CD4-positive, alpha-beta T cell (primary cell): ENCODE measurements around the gene PCDHGA1. TPM values are rescaled to one million over a fixed set of nuclear protein-coding genes. Genes with fewer than 3 reads are reported as not detected.

ENCODE experiments used
- ATAC-seq: fragments of 200-7000 bp; cut with Tn5 transposase; one replicate; pipeline ENCODE4 v1.10.0; 2022; ENCODE audit warnings: mild to moderate bottlenecking; ENCODE audit not compliant: poor library complexity
- CTCF ChIA-PET: fragments of 350-600 bp; sonication (Branson Sonifier 250); formaldehyde crosslinking; loops from one replicate; lab custom pipeline; 2021; ENCODE audit warnings: antibody characterized with exemption, inconsistent platforms; lab: Charles Lee
- POLR2A ChIA-PET: fragments of 350-600 bp; sonication (Branson Sonifier 250); formaldehyde crosslinking; loops from one replicate; lab custom pipeline; 2021; ENCODE audit warnings: antibody characterized with exemption, inconsistent platforms; lab: Charles Lee
- DNase-seq, 14 experiments: peaks; one replicate each; pipeline ENCODE4 v3.0.0-alpha.2; 2013 to 2020; ENCODE audit warnings: mixed read lengths in 2 of 14
- H3K27ac ChIP-seq, 2 donors: one replicate each; pipeline versions ENCODE4 v1.5.1 to v1.7.0; 2013; ENCODE audit warnings: low read length in 2 of 2, low read depth in 1 of 2, mild to moderate bottlenecking in 1 of 2
- H3K27me3 ChIP-seq, 2 experiments: 1 replicate in 1 of 2; 2 replicates in 1 of 2; pipeline versions ENCODE4 v1.6.1 to v1.7.0; 2013; ENCODE audit warnings: low read length in 2 of 2, control low read depth in 1 of 2, mild to moderate bottlenecking in 1 of 2, moderate library complexity in 1 of 2; ENCODE audit not compliant: insufficient read depth in 2 of 2, control insufficient read depth in 1 of 2
- H3K36me3 ChIP-seq: one replicate; pipeline ENCODE4 v1.6.1; 2013; ENCODE audit warnings: low read length, control low read depth; ENCODE audit not compliant: insufficient read depth
- H3K4me1 ChIP-seq: one replicate; pipeline ENCODE4 v1.6.1; 2013; ENCODE audit warnings: low read length, control low read depth; ENCODE audit not compliant: insufficient read depth
- H3K4me3 ChIP-seq: one replicate; pipeline ENCODE4 v1.5.1; 2013; ENCODE audit warnings: mild to moderate bottlenecking, low read length, moderate library complexity
- H3K9me3 ChIP-seq, 2 experiments: 1 replicate in 1 of 2; 2 replicates in 1 of 2; pipeline versions ENCODE4 v1.6.1 to v1.7.0; 2013; ENCODE audit warnings: low read length in 2 of 2, mild to moderate bottlenecking in 2 of 2, control low read depth in 1 of 2, moderate library complexity in 1 of 2; ENCODE audit not compliant: control insufficient read depth in 1 of 2, insufficient read depth in 1 of 2
- H3K27ac Mint-ChIP-seq: one replicate; pipeline ENCODE4 v1.8.0; 2020; ENCODE audit warnings: mixed read lengths
- H3K27me3 Mint-ChIP-seq: one replicate; pipeline ENCODE4 v1.8.0; 2021; ENCODE audit warnings: mixed read lengths
- H3K36me3 Mint-ChIP-seq: one replicate; pipeline ENCODE4 v1.8.0; 2021; ENCODE audit warnings: low read depth, mixed read lengths
- H3K4me1 Mint-ChIP-seq: one replicate; pipeline ENCODE4 v1.8.0; 2021; ENCODE audit warnings: low read depth, mixed read lengths
- H3K4me3 Mint-ChIP-seq: one replicate; pipeline ENCODE4 v1.8.0; 2020; ENCODE audit warnings: mild to moderate bottlenecking, mixed read lengths
- H3K9me3 Mint-ChIP-seq: one replicate; pipeline ENCODE4 v1.8.0; 2020; ENCODE audit warnings: mixed read lengths
- intact Hi-C, 2 experiments: fragments of 100-400 bp; cut with DNase I in 1 of 2; cut with micrococcal nuclease in 1 of 2; formaldehyde crosslinking; loops; one replicate each; pipeline versions ENCODE4 v1.15.1 to v1.9.0; 2023 to 2025; cut with DNase I, micrococcal nuclease
- total RNA-seq, 174 experiments: library from RNA in 2 of 174; stranded (reverse) in 2 of 174; gene quantifications; one replicate each; pipeline ENCODE4 v1.2.3 and lab custom pipeline; 2021 to 2026
- TF ChIP-seq, protein P1 (sequence below): fragments of 200-600 bp; IDR thresholded peaks from one replicate; pipeline ENCODE4 v1.8.0; 2022; ENCODE audit warnings: antibody characterized with exemption, mild to moderate bottlenecking

The PCDHGA1 gene
- total RNA-seq, 2 experiments from 2014 or later = not detected

DNA sequence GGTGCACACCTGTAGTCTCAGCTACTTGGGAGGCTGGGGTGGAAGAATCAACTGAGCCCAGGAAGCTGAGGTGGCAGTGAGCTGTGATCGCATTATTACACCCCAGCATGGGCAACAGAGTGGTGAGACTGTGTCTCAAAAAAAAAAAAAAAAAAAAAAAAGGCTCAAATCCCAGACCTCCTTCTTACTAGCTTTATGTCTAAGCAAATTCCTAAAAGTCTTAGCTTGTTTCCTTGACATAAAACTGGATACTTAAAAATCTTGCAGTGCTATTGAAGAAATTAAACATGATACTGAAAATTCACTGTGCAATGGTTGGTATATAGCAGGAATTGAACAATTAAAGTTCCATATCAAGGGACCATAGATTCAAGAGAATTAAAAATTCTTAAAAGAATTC is 203.6 kb downstream of the PCDHGA1 start:
- Mint-ChIP-seq H3K27me3 (no peaks in the 10 kb centered on the region), H3K27ac (peak overlapping the region; percentile 35), H3K9me3 (no peaks in the 10 kb centered on the region), H3K4me3 (no peak overlapping the region), H3K36me3 (peaks cover 34% of the 10 kb centered on the region), H3K4me1 (peaks cover 4% of the 10 kb centered on the region)
- Histone ChIP-seq H3K4me3 (no peak overlapping the region), H3K9me3 (no peaks in the 10 kb centered on the region), H3K27me3 (no peaks in the 10 kb centered on the region), H3K36me3 (peaks cover 70% of the 10 kb centered on the region), H3K27ac (no peak overlapping the region), H3K4me1 (no peaks in the 10 kb centered on the region)
- DNase-seq (no peak), ATAC-seq (no peak)
- CTCF ChIA-PET = interaction anchor here (0.9 to 1.3 kb wide), 2 partner anchors 33 to 214 kb away, joined by 3 to 6 read pairs; partner anchors contain the start of gene TAF7
- intact Hi-C loops = no loop called here
- POLR2A ChIA-PET = no interaction called here
- TF ChIP-seq, protein P1, sequence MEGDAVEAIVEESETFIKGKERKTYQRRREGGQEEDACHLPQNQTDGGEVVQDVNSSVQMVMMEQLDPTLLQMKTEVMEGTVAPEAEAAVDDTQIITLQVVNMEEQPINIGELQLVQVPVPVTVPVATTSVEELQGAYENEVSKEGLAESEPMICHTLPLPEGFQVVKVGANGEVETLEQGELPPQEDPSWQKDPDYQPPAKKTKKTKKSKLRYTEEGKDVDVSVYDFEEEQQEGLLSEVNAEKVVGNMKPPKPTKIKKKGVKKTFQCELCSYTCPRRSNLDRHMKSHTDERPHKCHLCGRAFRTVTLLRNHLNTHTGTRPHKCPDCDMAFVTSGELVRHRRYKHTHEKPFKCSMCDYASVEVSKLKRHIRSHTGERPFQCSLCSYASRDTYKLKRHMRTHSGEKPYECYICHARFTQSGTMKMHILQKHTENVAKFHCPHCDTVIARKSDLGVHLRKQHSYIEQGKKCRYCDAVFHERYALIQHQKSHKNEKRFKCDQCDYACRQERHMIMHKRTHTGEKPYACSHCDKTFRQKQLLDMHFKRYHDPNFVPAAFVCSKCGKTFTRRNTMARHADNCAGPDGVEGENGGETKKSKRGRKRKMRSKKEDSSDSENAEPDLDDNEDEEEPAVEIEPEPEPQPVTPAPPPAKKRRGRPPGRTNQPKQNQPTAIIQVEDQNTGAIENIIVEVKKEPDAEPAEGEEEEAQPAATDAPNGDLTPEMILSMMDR = no peak

DNA sequence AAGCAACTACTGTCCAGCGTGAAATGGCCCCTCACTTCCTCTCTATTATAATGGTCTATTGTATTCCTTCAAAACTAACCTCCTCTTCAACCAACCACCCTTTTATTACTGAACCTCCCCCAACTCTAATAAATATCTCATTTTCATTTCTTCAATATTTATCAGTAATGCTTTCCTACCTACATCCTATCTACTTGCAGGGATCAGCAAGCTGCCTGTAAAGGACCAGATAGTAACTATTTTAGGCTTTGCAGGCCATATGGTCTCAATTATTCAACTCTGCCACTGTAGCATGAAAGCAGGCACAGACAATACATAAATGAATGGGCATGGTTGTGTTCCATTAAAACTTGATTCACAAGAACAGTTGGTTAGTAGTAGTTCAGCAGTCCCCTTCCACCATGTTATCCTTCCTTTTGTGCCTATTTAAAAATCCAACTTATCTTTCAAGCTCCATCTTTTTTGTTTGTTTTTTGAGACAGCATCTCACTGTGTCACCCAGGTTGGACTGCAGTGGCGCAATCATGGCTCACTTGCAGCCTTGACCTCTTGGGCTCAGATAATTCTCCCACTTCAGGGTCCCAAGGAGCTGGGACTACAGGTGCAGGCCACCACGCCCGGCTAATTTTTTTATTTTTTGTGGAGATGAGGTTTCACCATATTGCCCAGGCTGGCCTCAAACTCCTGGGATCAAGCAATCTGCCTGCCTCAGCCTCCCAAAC is 204.3 kb downstream of the PCDHGA1 start:
- Histone ChIP-seq H3K4me3 (no peak overlapping the region), H3K27ac (no peak overlapping the region), H3K4me1 (no peaks in the 10 kb centered on the region), H3K27me3 (no peaks in the 10 kb centered on the region), H3K9me3 (no peaks in the 10 kb centered on the region), H3K36me3 (peaks cover 65% of the 10 kb centered on the region)
- no peak for ATAC-seq
- TF ChIP-seq, protein P1 = no peak
- intact Hi-C loops = no loop called here
- no peaks in the 10 kb centered on the region for H3K9me3 Mint-ChIP-seq
- H3K36me3 Mint-ChIP-seq = peaks cover 41% of the 10 kb centered on the region
- H3K4me3 Mint-ChIP-seq = no peak overlapping the region
- CTCF ChIA-PET = interaction anchor here (0.6 to 3.0 kb wide), 3 partner anchors 11 to 303 kb away, joined by 3 to 11 read pairs (median 3); partner anchors contain the start of gene TAF7
- no peaks in the 10 kb centered on the region for H3K27me3 Mint-ChIP-seq
- H3K4me1 Mint-ChIP-seq = peaks cover 7% of the 10 kb centered on the region
- DNase-seq = no peak
- peak overlapping the region; percentile 35 for H3K27ac Mint-ChIP-seq
- POLR2A ChIA-PET = no interaction called here

DNA sequence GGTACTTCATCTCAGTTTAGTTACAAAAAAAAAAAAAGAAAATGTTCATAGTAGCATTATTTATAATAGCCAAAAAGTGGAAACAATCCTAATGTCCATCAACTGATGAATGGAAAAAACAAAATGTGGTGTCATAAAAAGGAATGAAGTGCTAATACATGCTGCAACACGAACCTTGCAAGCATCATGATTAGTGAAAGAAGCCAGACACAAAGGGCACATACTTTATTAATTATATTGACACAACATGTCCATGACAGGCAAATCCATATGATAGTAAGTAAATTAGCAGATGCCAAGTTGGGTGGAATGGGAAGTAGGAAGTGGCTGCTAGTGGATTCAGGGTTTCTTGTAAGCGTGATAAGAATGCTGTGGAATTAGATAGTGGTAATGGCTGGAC is 212.7 kb downstream of the PCDHGA1 start:
- TF ChIP-seq, protein P1 = no peak
- CTCF ChIA-PET = interaction anchor here (0.8 kb wide), 1 partner anchor 21 kb away, joined by 3 read pairs; no protein-coding TSS in a partner anchor
- Mint-ChIP-seq H3K36me3 (peaks cover 81% of the 10 kb centered on the region), H3K27ac (no peak overlapping the region), H3K9me3 (peaks cover 3% of the 10 kb centered on the region), H3K27me3 (no peaks in the 10 kb centered on the region), H3K4me3 (no peak overlapping the region), H3K4me1 (peaks cover 37% of the 10 kb centered on the region)
- Histone ChIP-seq H3K27ac (no peak overlapping the region), H3K36me3 (peaks cover 58% of the 10 kb centered on the region), H3K4me3 (no peak overlapping the region), H3K27me3 (no peaks in the 10 kb centered on the region), H3K9me3 (peaks cover 7 to 11% of the 10 kb centered on the region in 2 experiments), H3K4me1 (peaks cover 4% of the 10 kb centered on the region)
- POLR2A ChIA-PET = no interaction called here
- ATAC-seq (no peak), DNase-seq (no peak)
- intact Hi-C loops = no loop called here
